ENCODE data around the gene KIF25. TPM values are rescaled to one million over a fixed set of nuclear protein-coding genes. Genes with fewer than 3 reads are reported as not detected.

KIF25 gene
- polyA plus RNA-seq, 1 donor from 2014 or later = not detected

DNA sequence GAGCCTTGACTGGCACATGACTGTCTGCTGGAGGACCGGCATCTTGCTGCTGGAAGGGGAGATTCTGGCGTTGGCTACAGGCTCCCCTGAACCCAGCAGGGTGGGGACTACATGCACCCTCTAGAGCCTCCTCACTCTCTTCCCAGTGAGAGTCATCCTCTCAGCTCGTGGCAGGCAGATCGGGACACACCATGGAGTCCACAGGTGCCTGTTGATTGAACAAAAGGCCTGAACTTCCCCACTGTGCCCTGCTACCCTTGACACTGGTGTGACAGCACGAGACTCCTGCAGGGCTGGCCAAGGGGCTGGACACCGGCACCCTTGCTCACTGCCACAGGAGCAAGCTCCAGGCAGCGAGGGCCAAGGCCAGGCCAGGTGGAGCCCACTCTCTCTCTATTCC lies 73.3 kb downstream of the KIF25 start:
- no peaks in the 10 kb centered on the region for H4K20me1 ChIP-seq (ENCODE audit: insufficient read depth)

DNA sequence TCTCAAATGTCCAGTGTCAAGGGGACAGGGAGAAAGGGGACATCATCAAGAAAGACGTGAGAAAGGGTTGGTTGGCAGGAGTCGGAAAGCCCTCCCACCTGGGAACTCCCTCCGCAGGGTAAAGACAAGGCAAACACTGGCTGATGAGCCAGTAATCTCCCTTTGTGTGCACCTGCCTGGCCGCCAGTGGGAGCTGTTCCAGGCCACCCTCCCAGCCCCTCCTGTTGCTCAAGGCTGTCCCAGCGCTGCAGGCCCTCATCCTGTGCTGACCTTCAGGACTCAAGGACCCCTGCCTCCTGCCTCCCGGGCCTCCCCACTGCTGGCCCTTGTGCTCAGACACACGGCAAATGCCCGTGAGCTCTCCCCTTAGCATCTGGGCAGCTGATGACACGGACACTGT lies 74.1 kb downstream of the KIF25 start:
- H3K9me3 ChIP-seq (ENCODE audit: low read length) = no peaks in the 10 kb centered on the region
- TF ChIP-seq EZH2 (IDR thresholded peaks at IDR 0.05; ENCODE audit: borderline replicate concordance, insufficient read depth, low read length, poor library complexity, severe bottlenecking) = no peak
- no peak for TF ChIP-seq POLR2AphosphoS5 (IDR thresholded peaks at IDR 0.05)
- no peaks in the 10 kb centered on the region for H3K27me3 ChIP-seq (ENCODE audit: insufficient read depth, low read depth, low read length)
- H3K27ac ChIP-seq (ENCODE audit: low read length) = no peak overlapping the region
- H3K4me2 ChIP-seq (ENCODE audit: low read length) = no peak overlapping the region
- H3K9ac ChIP-seq (ENCODE audit: low read length) = no peak overlapping the region
- H2AFZ ChIP-seq (ENCODE audit: low read depth, low read length) = no peak overlapping the region
- H3K4me3 ChIP-seq (ENCODE audit: low read length) = no peak overlapping the region
- H3K36me3 ChIP-seq (ENCODE audit: insufficient read depth, low read length) = no peaks in the 10 kb centered on the region
- H3K9me2 ChIP-seq (ENCODE audit: insufficient read depth, low read length) = no peaks in the 10 kb centered on the region
- H3F3A ChIP-seq (ENCODE audit: insufficient read depth, low read length, poor library complexity, severe bottlenecking) = no peaks in the 10 kb centered on the region
- H3K79me2 ChIP-seq (replicated peaks; ENCODE audit: insufficient read depth, low read length) = no peaks in the 10 kb centered on the region
- no peaks in the 10 kb centered on the region for H4K20me1 ChIP-seq (ENCODE audit: insufficient read depth)

More for the DNA sequence above, 73.3 kb downstream of the KIF25 start:
- no peak overlapping the region for H3K27ac ChIP-seq (ENCODE audit: low read length)
- H3K9ac ChIP-seq (ENCODE audit: low read length) = no peak overlapping the region
- TF ChIP-seq, protein P1, sequence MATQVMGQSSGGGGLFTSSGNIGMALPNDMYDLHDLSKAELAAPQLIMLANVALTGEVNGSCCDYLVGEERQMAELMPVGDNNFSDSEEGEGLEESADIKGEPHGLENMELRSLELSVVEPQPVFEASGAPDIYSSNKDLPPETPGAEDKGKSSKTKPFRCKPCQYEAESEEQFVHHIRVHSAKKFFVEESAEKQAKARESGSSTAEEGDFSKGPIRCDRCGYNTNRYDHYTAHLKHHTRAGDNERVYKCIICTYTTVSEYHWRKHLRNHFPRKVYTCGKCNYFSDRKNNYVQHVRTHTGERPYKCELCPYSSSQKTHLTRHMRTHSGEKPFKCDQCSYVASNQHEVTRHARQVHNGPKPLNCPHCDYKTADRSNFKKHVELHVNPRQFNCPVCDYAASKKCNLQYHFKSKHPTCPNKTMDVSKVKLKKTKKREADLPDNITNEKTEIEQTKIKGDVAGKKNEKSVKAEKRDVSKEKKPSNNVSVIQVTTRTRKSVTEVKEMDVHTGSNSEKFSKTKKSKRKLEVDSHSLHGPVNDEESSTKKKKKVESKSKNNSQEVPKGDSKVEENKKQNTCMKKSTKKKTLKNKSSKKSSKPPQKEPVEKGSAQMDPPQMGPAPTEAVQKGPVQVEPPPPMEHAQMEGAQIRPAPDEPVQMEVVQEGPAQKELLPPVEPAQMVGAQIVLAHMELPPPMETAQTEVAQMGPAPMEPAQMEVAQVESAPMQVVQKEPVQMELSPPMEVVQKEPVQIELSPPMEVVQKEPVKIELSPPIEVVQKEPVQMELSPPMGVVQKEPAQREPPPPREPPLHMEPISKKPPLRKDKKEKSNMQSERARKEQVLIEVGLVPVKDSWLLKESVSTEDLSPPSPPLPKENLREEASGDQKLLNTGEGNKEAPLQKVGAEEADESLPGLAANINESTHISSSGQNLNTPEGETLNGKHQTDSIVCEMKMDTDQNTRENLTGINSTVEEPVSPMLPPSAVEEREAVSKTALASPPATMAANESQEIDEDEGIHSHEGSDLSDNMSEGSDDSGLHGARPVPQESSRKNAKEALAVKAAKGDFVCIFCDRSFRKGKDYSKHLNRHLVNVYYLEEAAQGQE (IDR thresholded peaks at IDR 0.05; ENCODE audit: borderline replicate concordance) = no peak
- no peak for TF ChIP-seq TAF1 (IDR thresholded peaks at IDR 0.05; ENCODE audit: low read depth)
- no peak for TF ChIP-seq RAD21 (conservative IDR thresholded peaks at IDR 0.05)
- TF ChIP-seq POLR2AphosphoS5 (IDR thresholded peaks at IDR 0.05) = no peak
- TF ChIP-seq, protein P2, sequence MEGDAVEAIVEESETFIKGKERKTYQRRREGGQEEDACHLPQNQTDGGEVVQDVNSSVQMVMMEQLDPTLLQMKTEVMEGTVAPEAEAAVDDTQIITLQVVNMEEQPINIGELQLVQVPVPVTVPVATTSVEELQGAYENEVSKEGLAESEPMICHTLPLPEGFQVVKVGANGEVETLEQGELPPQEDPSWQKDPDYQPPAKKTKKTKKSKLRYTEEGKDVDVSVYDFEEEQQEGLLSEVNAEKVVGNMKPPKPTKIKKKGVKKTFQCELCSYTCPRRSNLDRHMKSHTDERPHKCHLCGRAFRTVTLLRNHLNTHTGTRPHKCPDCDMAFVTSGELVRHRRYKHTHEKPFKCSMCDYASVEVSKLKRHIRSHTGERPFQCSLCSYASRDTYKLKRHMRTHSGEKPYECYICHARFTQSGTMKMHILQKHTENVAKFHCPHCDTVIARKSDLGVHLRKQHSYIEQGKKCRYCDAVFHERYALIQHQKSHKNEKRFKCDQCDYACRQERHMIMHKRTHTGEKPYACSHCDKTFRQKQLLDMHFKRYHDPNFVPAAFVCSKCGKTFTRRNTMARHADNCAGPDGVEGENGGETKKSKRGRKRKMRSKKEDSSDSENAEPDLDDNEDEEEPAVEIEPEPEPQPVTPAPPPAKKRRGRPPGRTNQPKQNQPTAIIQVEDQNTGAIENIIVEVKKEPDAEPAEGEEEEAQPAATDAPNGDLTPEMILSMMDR (IDR thresholded peaks at IDR 0.05; ENCODE audit: poor library complexity, severe bottlenecking) = no peak
- no peak for TF ChIP-seq MXI1 (conservative IDR thresholded peaks at IDR 0.05; ENCODE audit: poor library complexity, severe bottlenecking)
- TF ChIP-seq SMC3 (conservative IDR thresholded peaks at IDR 0.05; ENCODE audit: poor library complexity) = no peak
- TF ChIP-seq EZH2 (IDR thresholded peaks at IDR 0.05; ENCODE audit: borderline replicate concordance, insufficient read depth, low read length, poor library complexity, severe bottlenecking) = no peak
- no peak for TF ChIP-seq EP300 (conservative IDR thresholded peaks at IDR 0.05; ENCODE audit: poor library complexity, severe bottlenecking)
- H3K4me3 ChIP-seq (ENCODE audit: low read length) = no peak overlapping the region
- no peak overlapping the region for H2AFZ ChIP-seq (ENCODE audit: low read depth, low read length)
- H3K27me3 ChIP-seq (ENCODE audit: insufficient read depth, low read depth, low read length) = no peaks in the 10 kb centered on the region
- no peak overlapping the region for H3K4me2 ChIP-seq (ENCODE audit: low read length)
- H3K9me2 ChIP-seq (ENCODE audit: insufficient read depth, low read length) = no peaks in the 10 kb centered on the region
- H3K36me3 ChIP-seq (ENCODE audit: insufficient read depth, low read length) = no peaks in the 10 kb centered on the region
- H3F3A ChIP-seq (ENCODE audit: insufficient read depth, low read length, poor library complexity, severe bottlenecking) = no peaks in the 10 kb centered on the region
- H3K79me2 ChIP-seq (replicated peaks; ENCODE audit: insufficient read depth, low read length) = no peaks in the 10 kb centered on the region
- H3K9me3 ChIP-seq (ENCODE audit: low read length) = no peaks in the 10 kb centered on the region

DNA sequence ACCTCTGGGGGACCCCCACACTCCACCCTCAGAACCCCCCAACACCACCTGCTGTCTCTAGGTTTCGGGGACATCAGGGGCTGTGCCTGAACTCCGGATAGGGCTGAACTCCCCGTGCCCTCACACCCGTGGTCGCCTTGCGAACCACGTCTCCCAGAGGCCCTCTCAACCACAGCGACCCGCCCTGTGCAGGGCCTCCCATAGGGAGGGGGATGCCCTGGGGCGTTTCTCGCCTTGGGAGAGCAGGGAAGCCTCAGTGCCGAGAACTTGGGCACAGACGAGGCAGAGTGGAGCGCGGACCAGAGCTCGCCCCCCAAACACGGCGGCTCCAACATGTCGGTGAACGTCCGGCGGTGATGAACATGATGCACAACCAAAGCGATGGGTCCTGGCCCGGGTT lies 74.8 kb downstream of the KIF25 start:
- no peak overlapping the region for H3K4me3 ChIP-seq (ENCODE audit: low read length)
- no peaks in the 10 kb centered on the region for H3K36me3 ChIP-seq (ENCODE audit: insufficient read depth, low read length)
- no peak overlapping the region for H2AFZ ChIP-seq (ENCODE audit: low read depth, low read length)
- no peaks in the 10 kb centered on the region for H3K9me2 ChIP-seq (ENCODE audit: insufficient read depth, low read length)
- no peak overlapping the region for H3K27ac ChIP-seq (ENCODE audit: low read length)
- no peaks in the 10 kb centered on the region for H3K9me3 ChIP-seq (ENCODE audit: low read length)
- H3K9ac ChIP-seq (ENCODE audit: low read length) = no peak overlapping the region
- no peaks in the 10 kb centered on the region for H3K79me2 ChIP-seq (replicated peaks; ENCODE audit: insufficient read depth, low read length)
- no peaks in the 10 kb centered on the region for H3F3A ChIP-seq (ENCODE audit: insufficient read depth, low read length, poor library complexity, severe bottlenecking)
- H3K27me3 ChIP-seq (ENCODE audit: insufficient read depth, low read depth, low read length) = no peaks in the 10 kb centered on the region
- no peak overlapping the region for H3K4me2 ChIP-seq (ENCODE audit: low read length)
- H4K20me1 ChIP-seq (ENCODE audit: insufficient read depth) = no peaks in the 10 kb centered on the region
- no peak for TF ChIP-seq TAF1 (IDR thresholded peaks at IDR 0.05; ENCODE audit: low read depth)
- no peak for TF ChIP-seq EZH2 (IDR thresholded peaks at IDR 0.05; ENCODE audit: borderline replicate concordance, insufficient read depth, low read length, poor library complexity, severe bottlenecking)
- TF ChIP-seq MXI1 (conservative IDR thresholded peaks at IDR 0.05; ENCODE audit: poor library complexity, severe bottlenecking) = no peak
- no peak for TF ChIP-seq EP300 (conservative IDR thresholded peaks at IDR 0.05; ENCODE audit: poor library complexity, severe bottlenecking)
- TF ChIP-seq, protein P2 (IDR thresholded peaks at IDR 0.05; ENCODE audit: poor library complexity, severe bottlenecking) = no peak
- no peak for TF ChIP-seq SMC3 (conservative IDR thresholded peaks at IDR 0.05; ENCODE audit: poor library complexity)
- TF ChIP-seq, protein P1 (IDR thresholded peaks at IDR 0.05; ENCODE audit: borderline replicate concordance) = no peak
- TF ChIP-seq RAD21 (conservative IDR thresholded peaks at IDR 0.05) = no peak
- TF ChIP-seq POLR2AphosphoS5 (IDR thresholded peaks at IDR 0.05) = no peak
